Activated CD4-positive, CD25-positive, alpha-beta regulatory T cell (primary cell): ENCODE results near the gene PHF13.

ENCODE experiments used
- DNase-seq, 4 experiments: peaks; one replicate each; lab custom pipeline; 2025; lab: John Stamatoyannopoulos, UW

The PHF13 gene

DNA sequence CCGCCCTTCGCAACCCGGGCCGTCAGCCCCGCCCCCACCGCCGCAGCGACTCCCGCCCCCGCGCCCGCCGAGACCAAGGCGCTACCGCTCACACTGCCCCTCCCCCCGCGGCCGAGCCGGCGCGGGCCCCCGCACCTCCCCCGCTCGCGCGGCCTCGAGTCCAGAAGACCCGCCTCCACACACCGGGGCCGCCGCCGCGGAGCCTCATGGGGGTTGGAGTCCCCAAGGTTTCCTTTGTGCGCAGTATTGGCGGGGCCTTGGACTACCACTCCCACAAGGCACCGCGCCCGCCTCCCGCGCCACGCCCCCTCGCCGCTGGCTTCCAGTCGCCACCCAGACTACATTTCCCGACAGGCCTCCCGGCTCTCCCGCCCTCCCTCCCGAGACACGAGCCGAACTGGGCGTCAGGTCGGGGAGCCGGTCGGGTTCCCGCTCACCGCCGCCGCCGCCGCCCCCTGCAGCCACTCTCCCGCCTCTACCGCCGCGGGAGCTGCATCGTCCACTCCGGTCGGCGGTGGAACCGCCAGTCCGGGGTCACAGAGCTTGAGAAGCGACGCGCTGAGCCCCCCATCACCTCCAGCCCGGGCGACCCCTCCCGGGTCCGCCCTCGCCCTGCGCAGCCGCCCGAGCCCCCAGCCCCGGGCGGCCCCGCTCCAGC lies at the start of gene PHF13:
Gene PHF13, plus strand, starts transcription at position 371 of the 658 bp plus-strand sequence. CDS start 336 bp downstream, outside the sequence.
- DNase-seq = peak; percentile 99 to 100 (median 99)

DNA sequence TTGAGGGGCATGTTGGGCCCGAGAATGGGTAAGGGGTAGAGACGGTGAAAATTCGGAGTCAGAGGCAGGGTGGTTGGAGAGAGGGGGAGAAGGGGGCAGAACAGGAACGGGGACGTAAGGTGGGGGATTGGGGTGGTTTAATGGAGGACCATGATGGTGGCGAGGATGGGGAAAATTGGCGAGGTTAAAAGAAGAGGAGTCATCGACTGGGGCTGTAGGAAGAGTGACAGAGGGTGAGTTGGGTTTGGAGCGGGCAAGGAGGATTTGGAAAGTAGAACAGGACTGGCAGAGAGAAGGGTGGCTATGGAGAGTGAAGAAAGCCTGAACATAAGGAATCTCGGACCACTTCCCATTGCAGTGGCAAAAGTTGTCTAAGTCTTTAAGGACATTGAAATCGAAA lies 44.5 kb upstream of the PHF13 start:
- no peak for DNase-seq

DNA sequence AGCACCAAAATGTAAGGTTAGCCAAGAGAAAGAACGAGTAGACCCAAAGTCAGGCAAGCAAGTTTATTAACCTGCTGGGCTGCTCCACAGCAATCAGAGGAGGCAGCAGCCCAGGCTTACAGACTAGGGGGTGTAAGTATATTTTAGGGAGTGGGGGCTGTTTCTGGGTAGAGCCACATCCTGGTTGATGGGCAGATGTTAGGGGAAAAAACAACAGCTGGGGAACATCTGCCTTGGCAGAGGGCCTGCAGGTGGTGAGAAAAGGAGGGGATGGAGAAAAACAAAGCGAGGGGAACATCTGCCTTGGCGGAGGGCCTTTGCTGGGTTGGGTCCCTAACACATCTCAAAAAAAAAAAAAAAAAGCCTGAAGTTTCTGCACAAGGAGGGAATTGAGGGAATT lies 43.4 kb upstream of the PHF13 start:
- no peak for DNase-seq

DNA sequence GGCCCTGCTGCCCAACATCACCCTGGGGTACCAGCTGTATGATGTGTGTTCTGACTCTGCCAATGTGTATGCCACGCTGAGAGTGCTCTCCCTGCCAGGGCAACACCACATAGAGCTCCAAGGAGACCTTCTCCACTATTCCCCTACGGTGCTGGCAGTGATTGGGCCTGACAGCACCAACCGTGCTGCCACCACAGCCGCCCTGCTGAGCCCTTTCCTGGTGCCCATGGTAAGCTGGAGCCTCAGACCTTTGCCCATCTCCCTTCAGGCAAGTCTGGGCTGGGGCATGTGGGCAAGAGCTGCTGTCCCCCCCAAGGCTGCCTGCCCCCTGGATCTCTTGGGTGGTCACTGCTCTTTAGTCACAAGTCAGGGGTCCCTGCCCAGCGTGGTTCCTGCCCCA lies 42.5 kb upstream of the PHF13 start:
- no peak for DNase-seq

DNA sequence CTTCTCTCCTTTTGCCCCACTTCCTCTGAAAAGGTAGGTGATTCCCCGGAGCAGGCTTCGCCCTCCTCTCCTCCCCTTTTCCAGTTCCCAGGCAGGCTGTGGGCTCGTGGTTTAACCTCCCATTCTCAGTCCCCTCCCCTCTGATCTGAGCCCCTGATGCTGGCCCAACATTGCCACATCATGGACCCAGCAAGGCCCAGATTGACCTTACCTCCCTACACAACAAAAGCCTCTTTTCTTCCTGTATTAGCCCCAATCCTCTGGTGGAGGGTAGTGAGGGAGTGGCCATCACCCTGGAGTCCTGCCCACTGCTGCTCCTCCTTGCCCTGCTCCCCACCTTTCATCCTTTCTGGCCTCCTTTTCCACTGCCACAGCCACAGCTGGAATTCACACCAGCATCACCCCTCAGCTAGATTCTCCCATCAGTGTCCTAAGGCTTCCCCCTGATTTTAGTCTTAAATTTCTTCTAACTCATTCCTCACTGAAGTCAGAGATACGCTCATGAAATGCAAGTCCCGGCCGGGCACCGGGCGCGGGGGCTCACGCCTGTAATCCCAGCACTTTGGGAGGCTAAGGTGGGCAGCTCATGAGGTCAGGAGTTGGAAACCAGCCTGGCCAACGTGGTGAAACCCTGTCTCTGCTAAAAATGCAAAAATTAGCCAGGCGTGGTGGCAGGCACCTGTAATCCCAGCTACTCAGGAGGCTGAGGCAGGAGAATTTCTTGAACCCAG lies 40.7 kb upstream of the PHF13 start:
- no peak for DNase-seq

DNA sequence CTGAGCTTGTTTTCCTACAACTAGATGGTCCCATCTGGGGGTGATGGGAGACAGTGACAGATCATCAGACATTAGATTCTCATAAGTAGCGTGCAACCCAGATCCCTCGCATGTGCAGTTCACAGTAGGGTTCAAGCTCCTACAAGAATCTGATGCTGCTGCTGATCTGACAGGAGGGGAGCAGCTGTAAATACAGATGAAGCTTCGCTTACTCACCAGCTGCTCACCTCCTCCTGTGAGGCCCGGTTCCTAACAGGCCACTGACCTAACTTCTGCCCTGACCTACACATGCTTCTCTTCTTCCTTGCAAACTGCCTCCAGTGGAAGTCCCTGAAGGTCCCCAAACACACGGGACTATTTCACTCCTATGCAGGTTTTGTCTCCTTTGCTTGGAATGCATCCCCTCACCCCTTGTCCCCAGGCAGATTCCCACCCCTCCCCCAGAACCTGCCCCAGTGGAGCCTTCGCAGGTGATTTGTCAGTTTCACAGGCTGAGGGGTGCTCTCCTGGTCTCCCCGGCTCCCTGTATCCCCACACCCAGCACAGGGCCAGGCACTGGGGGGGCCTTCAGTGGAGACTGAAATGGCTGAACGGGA lies 39.4 kb upstream of the PHF13 start:
- DNase-seq = no peak

DNA sequence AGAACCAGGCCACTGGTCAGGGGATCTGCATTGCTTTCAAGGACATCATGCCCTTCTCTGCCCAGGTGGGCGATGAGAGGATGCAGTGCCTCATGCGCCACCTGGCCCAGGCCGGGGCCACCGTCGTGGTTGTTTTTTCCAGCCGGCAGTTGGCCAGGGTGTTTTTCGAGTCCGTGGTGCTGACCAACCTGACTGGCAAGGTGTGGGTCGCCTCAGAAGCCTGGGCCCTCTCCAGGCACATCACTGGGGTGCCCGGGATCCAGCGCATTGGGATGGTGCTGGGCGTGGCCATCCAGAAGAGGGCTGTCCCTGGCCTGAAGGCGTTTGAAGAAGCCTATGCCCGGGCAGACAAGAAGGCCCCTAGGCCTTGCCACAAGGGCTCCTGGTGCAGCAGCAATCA lies 38.7 kb upstream of the PHF13 start:
- no peak for DNase-seq

DNA sequence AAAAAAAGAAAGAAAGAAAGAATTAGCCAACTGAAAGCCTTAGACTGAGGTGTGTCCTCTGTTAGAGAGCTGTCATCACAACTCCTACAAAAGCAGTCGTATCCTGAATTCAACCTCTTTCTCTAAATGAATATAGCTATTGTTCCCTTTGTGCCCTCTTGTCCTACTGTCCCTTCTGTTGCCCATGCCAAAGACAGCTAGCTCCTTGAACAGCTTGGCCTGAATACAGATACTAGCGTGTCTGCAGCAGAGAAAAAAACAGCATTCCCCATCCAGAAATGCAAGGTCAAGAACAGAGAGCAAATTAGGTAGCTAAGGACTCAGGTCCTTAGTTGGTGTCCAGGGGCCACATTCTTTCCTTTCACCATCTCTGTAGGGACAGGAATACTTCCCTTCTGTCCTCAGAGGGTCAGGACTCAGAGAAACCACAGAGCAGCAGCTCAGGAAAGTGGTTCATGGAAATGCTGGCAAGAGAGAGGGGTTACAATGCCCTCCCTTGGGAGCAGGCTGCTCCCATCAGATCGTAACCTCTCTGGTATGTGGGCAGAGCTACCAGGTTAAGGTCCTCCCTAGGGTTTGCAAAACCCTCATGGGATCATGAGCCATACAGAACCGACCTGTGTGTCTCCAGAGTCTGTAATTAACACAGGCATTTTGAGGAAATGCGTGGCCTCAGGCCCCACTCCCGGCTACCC lies 35.6 kb upstream of the PHF13 start:
- no peak for DNase-seq

DNA sequence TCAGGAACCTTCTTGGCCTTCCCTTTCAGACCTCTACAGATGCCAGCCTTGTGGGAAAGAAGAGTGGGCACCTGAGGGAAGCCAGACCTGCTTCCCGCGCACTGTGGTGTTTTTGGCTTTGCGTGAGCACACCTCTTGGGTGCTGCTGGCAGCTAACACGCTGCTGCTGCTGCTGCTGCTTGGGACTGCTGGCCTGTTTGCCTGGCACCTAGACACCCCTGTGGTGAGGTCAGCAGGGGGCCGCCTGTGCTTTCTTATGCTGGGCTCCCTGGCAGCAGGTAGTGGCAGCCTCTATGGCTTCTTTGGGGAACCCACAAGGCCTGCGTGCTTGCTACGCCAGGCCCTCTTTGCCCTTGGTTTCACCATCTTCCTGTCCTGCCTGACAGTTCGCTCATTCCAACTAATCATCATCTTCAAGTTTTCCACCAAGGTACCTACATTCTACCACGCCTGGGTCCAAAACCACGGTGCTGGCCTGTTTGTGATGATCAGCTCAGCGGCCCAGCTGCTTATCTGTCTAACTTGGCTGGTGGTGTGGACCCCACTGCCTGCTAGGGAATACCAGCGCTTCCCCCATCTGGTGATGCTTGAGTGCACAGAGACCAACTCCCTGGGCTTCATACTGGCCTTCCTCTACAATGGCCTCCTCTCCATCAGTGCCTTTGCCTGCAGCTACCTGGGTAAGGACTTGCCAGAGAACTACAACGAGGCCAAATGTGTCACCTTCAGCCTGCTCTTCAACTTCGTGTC lies 34.7 kb upstream of the PHF13 start:
- no peak for DNase-seq

DNA sequence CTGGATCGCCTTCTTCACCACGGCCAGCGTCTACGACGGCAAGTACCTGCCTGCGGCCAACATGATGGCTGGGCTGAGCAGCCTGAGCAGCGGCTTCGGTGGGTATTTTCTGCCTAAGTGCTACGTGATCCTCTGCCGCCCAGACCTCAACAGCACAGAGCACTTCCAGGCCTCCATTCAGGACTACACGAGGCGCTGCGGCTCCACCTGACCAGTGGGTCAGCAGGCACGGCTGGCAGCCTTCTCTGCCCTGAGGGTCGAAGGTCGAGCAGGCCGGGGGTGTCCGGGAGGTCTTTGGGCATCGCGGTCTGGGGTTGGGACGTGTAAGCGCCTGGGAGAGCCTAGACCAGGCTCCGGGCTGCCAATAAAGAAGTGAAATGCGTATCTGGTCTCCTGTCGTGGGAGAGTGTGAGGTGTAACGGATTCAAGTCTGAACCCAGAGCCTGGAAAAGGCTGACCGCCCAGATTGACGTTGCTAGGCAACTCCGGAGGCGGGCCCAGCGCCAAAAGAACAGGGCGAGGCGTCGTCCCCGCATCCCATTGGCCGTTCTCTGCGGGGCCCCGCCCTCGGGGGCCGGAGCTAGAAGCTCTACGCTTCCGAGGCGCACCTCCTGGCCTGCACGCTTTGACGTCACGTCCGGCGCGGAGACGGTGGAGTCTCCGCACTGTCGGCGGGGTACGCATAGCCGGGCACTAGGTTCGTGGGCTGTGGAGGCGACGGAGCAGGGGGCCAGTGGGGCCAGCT lies 34.0 kb upstream of the PHF13 start, which contains the start of gene ZBTB48:
Gene ZBTB48, plus strand, starts transcription at position 621 of the 745 bp plus-strand sequence. CDS start 616 bp downstream, outside the sequence.
- DNase-seq = peak; percentile 92 to 96 (median 94)

DNA sequence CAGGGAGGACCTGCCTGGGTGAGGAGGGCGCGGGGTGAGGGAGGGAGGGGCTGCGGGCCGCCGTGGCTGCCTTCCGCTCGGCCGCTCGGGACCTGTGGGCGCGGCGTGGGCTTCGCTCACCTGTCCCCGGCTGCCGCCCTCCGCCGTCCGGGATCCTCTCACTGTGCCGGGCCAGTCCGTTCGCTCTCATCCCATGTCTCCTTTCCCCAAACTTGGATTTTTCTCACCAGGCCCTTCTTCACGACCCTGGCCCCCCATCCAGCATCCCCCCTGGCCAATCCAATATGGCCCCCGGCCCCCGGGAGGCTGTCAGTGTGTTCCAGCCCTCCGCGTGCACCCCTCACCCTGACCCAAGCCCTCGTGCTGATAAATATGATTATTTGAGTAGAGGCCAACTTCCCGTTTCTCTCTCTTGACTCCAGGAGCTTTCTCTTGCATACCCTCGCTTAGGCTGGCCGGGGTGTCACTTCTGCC lies 33.4 kb upstream of the PHF13 start:
- peak in 1 of 4 experiments; percentile 14 for DNase-seq

DNA sequence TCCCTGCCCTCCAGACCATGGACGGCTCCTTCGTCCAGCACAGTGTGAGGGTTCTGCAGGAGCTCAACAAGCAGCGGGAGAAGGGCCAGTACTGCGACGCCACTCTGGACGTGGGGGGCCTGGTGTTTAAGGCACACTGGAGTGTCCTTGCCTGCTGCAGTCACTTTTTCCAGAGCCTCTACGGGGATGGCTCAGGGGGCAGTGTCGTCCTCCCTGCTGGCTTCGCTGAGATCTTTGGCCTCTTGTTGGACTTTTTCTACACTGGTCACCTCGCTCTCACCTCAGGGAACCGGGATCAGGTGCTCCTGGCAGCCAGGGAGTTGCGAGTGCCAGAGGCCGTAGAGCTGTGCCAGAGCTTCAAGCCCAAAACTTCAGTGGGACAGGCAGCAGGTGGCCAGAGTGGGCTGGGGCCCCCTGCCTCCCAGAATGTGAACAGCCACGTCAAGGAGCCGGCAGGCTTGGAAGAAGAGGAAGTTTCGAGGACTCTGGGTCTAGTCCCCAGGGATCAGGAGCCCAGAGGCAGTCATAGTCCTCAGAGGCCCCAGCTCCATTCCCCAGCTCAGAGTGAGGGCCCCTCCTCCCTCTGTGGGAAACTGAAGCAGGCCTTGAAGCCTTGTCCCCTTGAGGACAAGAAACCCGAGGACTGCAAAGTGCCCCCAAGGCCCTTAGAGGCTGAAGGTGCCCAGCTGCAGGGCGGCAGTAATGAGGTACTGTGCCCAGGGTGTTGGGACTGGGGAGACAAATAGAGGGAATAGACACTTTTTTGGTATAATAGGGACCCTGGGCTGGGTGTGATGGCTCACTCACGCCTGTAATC lies 32.7 kb upstream of the PHF13 start:
- no peak for DNase-seq

DNA sequence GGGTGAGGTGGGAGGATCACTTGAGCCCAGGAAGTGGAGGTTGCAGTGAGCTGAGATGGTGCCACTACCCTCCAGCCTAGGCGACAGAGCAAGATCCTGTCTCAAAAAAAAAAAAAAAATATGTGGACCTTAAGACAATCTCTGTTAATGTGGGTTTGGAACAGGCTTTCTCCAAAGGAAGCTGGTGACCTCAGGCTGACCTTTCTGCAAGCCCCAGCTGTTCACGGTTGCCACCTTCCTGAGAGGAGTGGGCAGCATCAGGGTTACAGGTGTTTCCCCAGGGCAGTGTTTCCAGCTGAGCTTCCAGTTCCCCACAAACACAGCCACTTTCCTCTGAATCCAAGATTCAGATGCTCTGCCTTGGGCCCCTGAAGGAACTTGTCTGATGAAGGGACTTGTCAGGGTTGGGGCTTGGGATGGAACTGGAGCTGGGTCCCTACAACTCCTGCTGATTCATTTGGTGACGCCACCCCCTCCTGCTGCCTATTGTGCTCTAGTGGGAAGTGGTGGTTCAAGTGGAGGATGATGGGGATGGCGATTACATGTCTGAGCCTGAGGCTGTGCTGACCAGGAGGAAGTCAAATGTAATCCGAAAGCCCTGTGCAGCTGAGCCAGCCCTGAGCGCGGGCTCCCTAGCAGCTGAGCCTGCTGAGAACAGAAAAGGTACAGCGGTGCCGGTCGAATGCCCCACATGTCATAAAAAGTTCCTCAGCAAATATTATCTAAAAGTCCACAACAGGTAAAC lies 31.8 kb upstream of the PHF13 start:
- DNase-seq = no peak

DNA sequence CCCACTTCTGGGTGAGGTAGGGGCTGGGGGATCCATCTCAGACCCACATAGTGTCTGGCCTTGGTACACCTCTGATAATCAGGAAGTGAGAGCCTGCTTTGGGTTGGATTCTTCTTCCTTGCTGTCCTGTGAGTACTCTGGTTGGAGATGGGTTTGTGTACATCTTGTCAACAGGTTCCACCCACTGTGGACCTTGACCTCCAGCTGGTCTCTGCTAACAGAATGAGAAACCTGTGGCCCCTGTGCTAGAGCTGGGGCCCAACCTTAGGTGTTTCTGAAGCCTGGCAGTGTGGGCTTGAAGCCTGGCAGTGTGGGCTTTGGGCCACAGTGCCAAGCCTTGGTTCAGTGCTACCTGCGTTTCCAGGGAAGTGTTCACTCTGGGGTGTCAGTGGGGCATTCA lies 31.2 kb upstream of the PHF13 start:
- no peak for DNase-seq

DNA sequence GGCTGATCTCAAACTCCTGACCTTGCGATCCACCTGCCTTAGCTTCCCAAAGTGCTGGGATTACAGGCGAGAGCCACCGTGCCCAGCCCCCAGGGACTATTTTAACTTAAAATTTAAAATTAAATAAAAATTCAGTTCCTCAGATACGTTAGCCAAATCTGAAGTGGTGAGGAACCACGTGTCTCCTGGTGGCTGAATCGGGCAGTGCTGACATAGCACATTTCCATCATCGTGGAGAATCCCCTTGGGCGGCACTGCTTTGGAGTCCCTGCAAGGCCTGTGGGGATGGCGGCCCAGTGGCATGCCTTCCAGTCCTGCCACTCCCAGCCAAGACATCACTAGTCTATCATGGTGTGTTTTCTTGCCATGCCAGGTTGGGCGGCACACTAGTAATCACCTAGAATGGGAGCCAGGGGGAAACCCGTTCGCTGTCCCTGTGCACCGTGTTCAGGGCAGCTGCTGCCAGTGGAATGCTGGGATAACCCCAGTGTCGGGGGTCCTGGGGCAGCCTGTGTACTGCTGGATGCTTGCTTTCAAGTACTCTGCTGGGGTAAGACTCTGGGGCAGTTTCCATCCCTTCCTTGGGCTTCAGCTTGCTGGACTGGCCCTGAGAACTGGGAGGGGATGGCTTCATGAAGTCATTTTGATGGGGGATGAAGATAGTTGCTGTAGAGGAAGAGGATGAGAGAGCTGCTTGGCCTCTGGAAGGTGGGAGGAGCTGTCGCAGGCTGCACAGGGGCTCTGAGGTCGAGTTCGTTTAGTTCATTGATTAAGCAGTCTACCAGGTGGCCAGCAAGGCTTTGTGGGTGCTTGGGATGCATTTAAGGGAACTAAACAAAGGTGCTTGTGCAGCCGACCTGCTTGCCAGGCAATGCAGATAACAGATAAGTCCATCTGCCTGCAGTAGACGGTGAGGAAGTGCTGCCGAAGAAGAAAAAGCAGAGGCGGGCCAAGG lies 29.1 kb upstream of the PHF13 start:
- no peak for DNase-seq

DNA sequence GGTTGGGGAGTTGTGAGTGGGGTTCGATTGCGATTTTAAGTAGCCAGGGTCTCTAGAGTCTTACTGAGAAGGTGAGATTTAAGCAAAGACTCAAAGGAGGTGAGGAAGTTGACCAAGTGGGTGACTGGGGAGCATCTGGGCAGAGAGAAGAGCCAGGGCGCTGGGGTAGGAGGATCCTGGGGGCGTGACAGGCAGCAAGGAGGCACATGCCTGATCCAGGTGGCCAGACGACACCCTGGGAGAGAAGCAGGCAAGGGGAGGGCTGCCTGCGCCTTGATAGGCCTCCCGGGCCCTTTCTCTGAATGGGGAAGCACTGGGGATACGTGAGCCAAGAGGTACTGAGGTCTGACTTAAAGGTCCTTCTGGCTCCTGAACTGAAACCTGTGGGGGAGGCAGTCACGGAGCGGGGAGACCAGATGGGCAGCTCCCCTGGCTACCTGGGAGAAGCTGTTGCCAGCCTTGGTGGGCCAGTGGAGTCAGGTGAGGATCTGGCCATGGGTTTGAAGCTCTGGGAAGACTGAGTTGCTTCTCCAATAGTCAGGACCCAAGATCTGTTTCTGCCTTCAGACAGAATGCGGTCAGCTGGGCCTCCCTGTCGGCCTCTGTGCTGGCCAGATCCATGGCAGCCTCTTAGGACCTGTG lies 28.3 kb upstream of the PHF13 start:
- DNase-seq = no peak

DNA sequence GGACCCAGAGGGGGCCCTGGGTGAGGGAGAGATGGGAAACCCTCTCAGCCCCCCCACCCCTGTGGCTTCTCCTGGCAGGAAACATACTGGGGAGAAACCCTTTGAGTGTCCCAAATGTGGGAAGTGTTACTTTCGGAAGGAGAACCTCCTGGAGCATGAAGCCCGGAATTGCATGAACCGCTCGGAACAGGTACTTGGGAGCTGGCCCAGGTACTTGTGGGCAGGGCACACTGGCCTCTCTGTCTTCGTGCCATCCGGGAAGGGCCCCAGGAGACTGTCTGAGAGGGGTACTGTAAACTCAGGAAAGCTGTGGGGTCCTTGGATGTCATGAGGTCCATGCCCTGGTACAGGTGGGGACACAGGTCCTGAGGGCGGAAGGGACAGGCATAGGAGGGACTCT lies 27.7 kb upstream of the PHF13 start:
- no peak for DNase-seq

DNA sequence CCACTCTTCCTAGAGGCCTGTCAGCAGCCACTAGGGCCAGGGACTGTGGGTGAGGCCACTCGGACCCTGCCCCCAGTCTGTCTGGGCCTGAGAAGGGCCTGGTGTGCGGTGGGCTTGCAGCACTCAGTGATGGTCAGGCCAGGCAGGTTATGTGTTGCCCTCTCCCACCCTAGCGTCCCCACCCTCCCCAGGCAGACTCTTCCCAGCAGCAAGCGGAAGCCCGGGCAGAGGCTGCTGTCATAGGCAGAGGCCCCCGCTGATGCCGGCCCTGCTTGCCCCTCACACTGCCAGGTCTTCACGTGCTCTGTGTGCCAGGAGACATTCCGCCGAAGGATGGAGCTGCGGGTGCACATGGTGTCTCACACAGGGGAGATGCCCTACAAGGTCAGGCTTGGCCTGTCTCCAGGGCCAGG lies 27.1 kb upstream of the PHF13 start:
- DNase-seq = no peak
